Activated CD4-positive, alpha-beta T cell treated with anti-CD3 and anti-CD28 coated beads for 24 hours (primary cell): ENCODE data around the gene COX7A2.

ENCODE experiments used
- DNase-seq, 2 donors: peaks; one replicate each; pipeline ENCODE4 v3.0.0-alpha.2; 2020; ENCODE audit warnings: low read depth in 2 of 2

The COX7A2 gene

DNA sequence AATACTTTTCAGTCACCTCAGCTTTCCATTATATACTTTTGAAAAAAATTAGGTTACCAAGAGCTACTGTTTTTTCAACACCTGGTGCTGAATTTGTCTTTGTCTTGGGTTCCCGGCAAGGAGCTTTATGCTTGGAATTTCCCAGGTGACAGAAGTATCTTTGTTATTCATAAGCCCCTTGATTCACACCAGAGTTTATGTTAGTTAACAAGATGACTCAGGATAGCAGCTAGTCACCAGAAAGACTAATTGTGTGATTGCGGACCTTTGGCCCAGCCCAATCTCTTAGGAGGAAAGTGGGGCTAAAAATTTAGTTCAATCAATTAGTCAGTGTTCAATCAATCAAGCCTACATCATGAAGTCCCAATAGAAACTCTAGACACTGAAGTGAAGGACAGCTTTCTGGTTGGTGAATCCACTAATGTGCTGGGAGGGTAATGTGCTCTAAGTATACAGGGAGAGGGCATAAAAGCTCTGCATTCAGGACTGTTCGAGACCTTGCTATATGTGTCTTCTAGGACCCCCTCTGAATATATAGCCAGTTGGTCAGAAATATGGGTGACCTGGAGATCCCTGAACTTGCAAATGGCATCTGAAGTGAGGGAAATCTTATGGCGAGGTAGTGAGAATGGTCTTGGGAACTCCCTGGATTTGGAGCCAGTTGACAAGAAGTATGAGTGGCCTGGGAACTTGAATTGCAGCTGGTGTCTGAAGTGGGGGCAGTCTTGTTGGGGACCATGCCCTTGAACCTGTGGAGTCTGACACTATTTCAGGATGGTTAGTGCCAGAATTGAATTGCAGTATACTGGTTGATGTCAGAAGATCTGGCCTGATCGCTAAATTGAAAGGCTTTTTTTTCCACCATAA is 24.8 kb upstream of the COX7A2 start:
- no peak for DNase-seq

DNA sequence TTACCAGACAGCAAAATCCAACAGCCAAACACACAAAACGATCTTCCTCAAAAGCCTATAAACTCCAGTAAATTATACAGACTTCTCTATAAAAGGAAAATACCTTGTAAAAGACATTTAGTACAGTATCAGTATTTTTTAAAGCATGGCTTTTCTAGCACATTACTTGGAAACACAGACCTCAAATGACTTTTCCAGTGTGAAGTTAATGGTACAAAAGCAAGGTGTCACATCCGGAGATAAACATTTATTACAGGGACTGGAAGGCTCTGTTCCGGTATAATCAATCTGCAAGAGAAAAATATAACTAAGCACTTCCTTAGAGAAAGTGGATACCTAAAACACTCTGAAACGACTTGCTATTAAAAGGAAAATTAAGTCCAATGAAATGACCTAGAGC is 23.9 kb upstream of the COX7A2 start:
- DNase-seq, result no peak

DNA sequence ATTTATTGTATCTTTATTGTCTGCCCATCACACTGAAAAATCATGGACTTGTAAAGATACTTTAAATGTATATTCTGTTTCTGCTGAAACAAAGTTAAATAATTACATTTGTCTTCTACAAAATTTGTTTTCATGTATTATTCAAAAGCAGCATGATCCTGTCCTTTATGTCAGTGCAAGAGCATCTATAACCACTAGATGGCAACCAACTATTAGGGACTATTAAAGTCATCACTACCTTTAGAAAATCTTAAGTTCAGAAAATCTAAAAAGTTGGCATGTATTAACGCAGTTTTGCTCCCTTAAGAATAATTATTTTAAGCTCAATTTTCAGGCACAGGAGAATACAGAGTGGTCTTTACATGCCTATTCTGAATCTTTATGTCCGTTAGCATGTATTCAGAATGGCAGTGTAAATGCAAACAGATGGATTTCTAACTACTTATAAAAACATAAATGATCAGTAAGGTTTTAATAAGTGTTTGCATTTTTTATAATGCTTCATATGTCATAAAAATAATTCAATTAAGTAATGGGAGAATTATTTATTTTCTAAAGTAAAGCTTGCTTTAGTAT is 23.2 kb upstream of the COX7A2 start:
- DNase-seq, result no peak

DNA sequence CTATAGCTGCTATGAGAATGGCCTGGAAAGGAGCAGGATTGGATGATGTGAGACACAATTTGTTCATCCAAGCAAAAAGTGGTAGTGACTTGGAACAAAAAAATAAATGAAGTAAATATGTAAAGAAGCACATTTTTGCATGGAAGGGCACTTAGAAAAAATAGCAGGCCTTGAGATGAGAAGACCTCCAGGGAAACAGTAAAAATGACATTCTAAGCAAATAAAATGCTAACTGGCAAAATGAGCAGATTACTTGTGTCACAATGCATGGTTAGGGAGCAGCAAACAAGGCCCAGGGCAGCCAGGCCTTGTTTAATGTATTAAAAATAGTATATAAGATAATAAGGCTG is 19.8 kb upstream of the COX7A2 start:
- no peak for DNase-seq

DNA sequence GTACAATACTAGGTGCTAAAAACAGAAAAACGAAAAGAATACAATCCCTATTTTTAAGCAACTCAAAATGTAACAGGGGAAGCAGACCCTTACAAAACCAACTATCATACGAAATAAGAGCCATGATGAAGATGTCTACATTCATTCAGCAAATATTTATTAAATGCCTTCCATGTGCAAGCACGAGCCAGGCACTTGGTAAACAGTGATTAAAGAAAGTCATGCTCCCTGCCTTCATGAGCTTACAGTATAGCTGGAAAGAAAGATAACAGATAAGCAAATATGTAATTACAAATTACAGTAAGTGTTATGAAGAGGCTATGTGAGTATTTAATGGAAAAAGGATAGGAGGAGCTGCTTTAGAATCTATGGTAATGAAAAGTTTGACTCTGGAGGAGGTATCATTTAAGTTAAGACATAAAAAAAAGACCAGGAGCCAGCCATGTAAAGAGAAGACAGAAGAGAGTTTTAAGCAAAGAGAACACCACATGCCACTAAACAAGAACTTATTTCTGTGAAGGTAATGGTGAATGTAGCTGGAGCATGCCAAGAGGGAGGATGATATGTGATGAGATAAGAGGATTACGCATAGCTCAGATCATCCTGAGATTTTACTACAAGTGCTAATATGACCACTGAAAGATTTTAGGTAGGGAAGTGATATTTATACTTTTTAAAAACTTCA is 19.3 kb upstream of the COX7A2 start:
- DNase-seq, result no peak

DNA sequence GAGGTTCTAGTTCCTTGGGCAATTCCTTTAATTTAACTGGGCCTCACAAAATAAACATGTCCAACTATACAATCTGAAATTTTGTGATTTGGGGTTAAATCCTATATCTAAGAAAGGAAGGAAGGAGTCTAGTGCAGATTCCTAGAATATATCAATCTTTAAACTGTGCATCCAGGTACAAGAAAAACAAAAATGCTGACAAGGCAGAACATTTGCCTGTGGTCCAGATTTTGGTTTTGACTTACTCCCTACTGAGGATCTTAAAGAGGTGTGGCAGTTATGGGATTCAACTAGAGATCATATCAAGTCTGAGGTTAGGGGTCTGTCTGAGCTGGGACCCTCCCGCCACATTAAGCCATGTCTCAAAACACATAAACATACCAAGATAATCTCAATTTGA is 17.7 kb upstream of the COX7A2 start:
- DNase-seq, result no peak

DNA sequence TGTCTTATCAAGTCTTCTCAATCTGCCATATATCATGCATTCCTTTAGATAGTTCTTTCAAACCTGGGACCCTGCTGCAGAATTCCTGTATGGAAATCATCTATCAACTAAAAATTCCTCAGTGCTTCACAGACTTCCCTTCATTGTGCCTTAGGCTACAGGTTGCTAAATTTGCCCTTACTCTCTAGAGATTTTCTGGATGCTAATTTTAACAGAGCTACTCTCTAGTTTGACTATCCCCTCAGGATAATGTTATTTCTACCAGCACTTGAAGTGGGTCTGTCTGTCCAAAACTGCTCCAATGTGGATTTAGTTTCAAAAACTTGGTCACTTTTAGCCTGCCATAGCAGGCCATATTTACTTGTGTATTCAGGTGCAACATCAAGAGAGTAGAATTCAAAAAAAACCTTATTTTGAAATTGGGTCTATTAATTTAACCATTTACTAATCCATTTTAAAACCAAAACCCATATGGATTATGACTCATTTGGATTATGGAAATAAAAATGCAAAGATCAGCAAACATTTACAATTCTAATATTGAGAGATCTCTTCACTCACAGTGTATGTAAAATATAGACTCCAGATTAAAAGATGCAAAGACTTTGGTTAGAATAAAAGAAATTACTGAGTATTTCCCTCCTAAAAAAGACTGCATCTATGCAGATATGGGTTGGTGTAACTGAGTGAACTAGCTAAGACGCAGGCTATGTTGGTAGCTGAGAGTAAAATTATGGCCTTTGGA is 13.9 kb upstream of the COX7A2 start:
- DNase-seq, result no peak

DNA sequence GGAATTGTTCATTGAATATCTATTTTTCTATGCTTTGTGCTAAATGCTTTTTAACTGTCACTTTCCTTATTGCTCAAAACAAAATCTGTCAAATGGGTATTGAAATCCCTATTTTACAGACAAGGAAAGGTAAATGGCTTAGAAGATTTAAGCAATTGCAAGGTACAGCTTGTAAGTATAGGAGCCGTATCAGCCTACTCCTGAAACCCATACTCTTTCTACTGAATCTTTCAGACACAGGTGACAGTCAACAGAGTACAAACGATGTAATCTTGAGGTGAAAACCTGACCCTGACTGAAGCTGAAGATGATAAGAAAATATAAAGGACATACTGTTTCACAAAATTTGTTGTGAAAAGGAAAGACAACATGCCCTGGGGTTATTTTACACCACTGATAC is 7.0 kb upstream of the COX7A2 start:
- no peak for DNase-seq

DNA sequence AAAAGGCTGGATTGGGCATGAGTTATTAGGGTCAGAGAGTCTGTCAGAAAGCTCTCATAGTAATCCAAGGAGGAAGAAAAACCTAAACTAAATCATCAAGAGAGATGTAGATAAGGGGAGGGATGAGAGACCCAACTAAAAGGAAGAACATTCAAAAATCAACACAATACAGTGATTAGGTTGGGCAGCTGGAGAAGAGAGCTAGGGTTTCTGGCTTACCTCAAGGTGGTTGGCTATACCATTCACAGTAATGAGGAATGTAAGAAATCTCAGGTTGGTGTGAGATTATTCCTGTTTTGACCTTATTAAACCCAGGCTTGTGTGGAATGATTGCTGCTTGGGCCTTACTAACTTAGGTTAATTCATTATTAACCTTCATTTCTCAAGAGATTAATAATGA is 6.2 kb upstream of the COX7A2 start:
- DNase-seq, result no peak

DNA sequence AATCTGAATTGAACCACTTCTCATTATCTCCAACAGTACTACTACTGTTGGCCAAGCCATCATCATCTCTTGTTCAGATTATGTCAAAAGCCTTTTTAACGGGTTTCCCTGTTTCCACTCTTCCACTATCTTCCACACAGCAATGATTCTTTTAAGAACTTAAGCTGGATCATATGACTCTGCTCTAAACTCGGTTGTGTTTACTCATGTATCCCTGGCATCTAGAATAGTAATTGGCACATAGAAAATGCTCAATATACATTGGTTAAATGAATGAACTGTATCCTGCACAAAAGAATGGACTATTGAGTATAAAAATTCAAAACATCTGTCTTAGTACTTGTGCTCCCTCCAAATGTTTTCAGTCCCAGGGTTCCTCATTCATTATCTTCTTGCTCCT is 2.8 kb upstream of the COX7A2 start:
- no peak for DNase-seq

DNA sequence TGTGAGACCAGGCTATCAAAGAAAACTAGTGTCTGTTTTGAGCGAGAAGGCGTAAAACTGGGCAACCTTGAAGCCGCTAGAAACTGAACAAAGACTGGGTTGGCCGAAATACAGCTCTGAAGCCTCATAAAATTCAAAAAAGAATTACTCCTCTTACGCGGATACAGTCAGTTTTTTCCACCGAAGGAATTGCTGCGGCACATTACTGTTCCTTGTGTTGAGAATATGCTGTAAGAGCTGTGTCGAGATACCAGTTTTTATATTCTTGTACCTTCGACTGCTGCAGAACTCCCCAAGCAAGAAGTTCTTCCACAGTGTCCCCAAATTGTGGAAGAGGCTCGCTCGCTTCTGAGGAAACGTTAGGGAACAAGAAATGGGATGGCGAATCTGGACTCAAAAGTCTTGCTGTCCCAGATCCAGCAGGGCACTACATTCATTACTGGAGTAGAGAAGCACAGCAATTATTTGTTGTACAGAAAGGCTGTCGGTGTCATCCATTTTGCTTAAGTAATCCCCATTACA is 523 bp upstream of the COX7A2 start:
- no peak for DNase-seq

DNA sequence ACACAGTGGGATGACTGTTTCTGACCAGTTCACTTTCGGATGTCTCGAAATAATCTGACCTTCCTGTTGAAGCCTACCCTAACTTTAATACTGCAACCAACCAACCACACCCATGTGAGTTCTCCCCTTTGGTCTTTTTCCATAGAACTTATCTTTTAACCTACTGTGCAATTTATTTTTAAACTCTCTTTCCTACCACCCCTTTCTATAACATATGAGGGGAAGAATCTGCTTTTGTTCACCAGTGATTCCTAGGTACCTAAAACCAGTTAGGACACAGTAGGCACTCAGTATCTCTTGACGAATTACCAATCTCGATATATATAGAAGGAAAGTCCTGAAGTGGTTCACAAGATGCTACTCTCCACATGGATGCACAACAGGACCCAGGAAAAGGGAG is 7.0 kb downstream of the COX7A2 start:
- no peak for DNase-seq

DNA sequence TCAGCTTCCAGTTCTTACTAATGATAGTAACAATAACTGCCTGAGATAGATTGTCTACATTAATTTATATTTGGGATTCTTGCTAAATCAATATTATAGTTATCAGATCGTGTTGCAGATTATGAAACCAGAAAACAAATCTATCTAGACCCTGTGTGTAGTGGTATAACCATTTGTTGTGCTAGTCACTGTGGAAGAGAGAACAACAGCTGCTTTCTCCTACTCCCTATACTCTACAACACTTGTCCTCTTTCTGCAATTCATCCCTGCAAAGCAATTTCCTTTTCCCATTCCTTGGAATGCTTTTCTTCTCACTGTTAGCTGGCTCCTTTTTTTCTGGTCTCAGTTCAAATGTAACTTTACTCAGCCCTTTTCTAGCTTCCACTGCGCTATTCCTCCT is 8.3 kb downstream of the COX7A2 start:
- DNase-seq, result no peak

DNA sequence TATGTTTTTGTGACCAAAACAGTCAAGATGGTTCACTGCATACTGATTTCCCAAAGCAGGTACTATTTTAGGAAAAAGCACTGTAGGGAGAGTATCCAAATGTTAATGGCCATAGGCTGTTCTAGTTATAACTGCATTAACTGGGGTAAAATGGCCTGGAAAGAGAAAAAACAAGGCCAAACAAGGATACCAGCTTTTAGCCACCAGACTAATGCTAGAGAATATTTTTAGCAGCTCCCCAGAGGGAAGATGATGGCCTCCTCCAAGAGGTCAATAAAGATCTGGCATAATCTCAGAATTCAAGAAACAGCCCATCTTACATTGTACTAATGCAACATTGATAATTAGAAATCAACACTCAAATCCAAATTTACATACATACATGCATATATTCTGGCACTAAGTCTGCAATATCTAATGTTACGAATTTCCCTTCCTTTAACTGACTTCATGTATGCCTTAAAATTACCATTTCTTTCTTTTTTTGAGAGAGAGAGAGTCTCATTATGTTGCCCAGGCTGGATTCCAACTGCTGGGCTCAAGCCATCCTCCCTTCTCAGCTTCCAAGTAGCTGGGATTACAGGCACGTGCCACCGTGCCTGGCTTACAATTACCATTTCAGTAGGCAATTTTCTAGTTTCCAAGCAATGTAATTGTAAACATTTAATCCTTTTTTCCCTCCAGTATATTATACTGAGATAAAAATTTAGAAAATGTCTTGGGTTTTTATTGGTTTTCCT is 9.3 kb downstream of the COX7A2 start:
- DNase-seq, result no peak

DNA sequence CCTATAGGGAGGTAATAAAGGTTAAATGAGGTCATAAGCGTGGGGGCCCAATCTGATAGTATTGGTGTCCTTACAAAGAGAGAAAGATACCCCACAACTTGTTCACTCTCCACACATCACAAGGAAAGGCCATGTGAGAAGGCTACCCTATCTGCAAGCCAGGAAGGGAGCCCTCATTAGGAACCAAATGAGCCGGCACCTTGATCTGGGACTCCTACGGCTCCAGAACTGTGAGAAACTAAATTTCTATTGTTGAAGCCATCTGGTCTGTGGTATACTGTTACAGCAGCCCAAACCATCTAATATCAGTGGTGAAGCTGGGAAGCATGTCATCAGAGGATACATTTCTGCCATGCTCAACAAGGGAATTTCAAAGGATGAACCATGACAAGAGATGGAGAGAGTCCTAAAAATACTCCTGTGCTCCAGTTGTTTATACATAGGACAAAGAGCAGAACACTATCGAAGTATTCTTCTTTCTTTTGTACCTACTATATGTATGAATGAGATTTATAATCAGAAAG is 10.4 kb downstream of the COX7A2 start:
- DNase-seq, result no peak

DNA sequence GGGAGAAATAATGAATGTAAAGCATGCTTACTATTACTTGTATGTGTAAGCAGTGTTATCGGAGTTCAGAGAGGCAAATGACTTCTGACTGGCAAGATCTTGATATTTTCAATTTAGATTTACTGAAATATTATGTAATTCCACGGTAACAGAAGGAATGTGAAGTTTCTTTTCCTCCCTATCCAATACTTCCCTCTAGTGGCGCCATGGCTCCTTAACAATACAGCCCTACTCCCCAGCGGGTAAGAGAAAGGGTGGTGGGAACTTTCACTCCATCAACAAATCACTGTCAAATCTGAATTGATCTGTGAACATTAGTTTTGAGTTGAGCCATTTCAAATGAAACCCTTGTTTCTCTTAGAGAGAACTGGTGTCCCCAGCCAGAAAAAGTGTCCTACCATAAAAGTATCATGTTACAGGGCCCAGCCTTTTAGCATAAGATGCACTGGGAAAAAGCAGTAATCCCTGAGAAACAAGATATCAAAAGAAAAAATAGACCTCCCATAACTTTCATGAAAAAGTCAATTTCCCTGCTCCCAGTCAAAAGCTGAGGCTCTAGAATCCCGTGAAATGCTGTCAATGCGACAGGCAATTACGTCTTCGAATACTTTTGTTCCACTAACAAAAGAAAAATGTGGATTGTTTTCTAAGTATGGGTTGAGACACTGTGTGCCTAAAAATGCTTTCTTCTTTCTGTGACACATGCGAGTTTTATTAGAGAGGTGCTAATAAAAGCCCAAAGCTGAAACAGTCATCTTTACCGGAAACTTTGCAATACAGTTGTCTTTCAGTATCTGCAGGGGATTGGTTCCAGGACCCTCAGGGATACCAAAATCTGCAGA is 12.9 kb downstream of the COX7A2 start:
- no peak for DNase-seq

DNA sequence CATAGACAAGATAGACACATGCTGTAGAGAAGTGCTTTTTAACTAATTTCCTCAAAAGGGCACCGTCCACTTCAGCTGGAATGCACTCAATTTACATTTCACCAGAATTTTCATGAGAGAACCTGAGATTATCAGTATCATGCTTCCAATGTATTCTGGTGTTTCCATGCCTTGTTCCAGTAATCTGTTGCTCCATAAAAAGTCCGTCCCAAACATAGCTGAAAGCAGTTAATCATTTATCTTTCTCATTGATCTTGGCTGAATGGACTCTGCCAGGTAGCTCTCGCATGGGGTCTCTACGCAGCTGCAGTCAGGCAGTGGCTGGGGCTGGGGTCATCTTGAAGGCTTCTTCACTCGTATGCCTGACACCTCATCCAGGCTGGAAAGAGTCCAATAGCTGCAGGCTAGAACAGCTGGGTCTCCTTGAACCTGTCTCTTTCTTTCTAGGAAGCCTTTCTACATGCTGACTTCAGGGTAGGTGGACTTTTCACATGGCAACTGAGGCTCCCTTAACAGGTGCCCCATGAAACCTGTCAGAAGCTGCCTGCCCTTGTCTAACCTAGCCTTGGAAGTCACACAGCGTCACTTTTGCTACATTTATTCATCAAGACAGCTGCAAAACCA is 19.2 kb downstream of the COX7A2 start:
- no peak for DNase-seq

DNA sequence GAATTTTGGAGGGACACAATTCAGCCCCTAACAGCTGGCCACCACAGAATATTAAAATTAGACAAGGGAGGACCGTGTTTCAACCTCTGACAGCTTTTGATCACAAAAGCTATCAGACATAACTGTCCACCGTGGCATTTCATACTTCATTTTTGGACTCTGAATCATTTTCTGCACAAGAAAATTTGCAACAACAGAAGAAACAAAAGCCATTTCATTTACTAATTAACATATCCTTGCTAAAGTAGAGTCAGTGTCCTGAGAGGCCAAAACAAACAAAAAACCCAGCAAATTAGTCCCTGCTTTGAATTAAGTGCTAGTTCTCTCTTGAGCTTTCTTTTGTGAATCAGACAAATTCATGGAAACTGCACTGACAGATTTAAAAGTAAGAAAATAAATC is 20.2 kb downstream of the COX7A2 start:
- DNase-seq, result no peak

DNA sequence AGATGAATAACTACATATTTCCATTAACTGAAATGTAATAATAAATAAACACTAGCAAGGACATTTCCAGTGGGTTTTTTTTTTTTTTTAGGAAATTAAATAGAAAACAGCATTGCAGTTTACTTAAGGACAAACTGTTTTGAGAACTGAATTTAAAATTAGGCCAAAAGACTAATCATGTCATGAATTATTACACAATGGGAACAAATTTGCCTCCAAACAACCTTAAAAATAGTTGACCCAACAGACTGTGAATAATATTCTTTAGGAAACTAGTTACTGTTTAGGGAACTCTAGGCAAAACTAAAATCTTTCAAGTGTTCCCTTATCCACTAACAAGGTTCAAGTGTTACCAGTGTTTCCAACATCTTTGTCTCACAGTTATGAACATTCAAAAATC is 21.3 kb downstream of the COX7A2 start:
- DNase-seq, result no peak

DNA sequence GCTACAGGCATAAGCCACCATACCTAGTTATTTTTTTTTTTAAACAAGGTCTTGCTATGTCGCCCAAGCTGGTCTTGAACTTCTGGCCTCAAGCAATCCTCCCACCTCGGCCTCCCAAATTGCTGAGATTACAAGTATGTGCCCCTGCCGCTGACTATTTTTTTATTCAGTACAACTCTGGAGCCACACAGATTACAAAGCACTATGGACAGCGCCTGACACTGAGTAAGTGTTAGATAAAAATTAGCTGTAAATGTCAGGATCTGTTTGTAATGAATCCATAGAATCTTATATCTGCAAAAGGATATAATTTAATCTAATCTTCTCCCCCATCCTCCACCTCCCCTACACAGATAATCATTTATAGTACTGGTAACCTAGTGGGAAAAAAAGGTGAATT is 22.5 kb downstream of the COX7A2 start:
- DNase-seq, result no peak
